ENCODE results near the gene SLC37A1. TPM values are rescaled to one million over a fixed set of nuclear protein-coding genes. Genes with fewer than 3 reads are reported as not detected.

SLC37A1 gene
- total and polyA plus RNA-seq, 10 donors = 6.9 to 31.4 (median 23.2) TPM

DNA sequence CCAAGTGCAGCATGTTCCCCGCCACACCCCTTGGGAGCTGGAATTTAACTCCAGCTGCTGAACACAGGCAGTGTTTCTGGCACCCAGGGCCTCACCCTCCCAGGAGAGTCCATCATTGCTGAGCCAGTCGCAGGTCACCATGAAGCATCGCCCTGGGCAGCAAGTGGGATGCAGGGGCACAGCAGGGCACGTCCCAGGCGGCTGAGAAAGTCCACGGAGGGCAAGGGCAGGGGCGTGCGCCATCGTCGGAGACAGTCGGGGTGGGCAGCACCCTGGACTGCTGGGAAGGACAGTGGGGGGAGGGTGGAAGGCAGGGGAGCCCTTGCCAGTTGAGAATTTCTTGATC, 70.6 kb downstream of the SLC37A1 start:
- TF ChIP-seq POLR2AphosphoS5 (IDR thresholded peaks at IDR 0.05) (no peak), POLR2A (IDR thresholded peaks at IDR 0.05) (no peak), CTCF (IDR thresholded peaks at IDR 0.05 in 8 of 11, conservative IDR thresholded peaks at IDR 0.05 in 3 of 11) (no peak)
- Histone ChIP-seq H3K27ac (no peak overlapping the region), H3K4me1 (peaks cover 0 to 5% (median 0%) of the 10 kb centered on the region in 6 donors), H3K36me3 (peaks cover 0 to 18% (median 0%) of the 10 kb centered on the region in 6 donors), H3K27me3 (replicated peaks in 1 of 7) (no peaks in the 10 kb centered on the region), H3K4me3 (no peak overlapping the region), H3K9me3 (no peaks in the 10 kb centered on the region)
- intact Hi-C loops (cut with DNase I; ENCODE audit: low total_unique reads) = no loop called here
- DNase-seq = no peak
- 87 to 96% (median 90%) methylated on average over 11 of the region's 11 CpGs for WGBS, 5 donors

DNA sequence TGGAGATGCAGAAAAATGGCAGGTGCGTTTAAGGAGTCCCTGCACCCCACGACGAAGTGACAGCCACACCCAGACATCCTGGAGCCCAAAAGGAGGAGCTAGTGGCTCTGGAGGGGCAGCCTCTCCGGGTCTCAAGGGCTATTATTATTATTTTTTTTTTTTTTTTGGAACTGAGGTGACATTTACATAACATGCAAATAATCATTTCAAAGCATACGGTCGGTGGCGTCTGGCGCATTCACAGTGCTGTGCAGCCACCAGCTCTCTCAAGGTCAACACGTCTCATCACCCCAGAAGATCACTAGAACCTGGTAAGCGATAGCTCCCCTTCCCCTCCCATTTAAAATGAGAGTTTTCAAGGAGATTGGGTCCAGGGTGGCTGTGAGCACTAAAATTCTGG, 72.2 kb downstream of the SLC37A1 start:
- WGBS, 5 donors = 59 to 83% (median 66%) methylated on average over 10 of the region's 10 CpGs
- intact Hi-C loops (cut with DNase I; ENCODE audit: low total_unique reads) = no loop called here
- Histone ChIP-seq H3K36me3 (peaks cover 0 to 10% (median 0%) of the 10 kb centered on the region in 6 donors), H3K27me3 (replicated peaks in 1 of 7) (no peaks in the 10 kb centered on the region), H3K4me3 (no peak overlapping the region), H3K9me3 (no peaks in the 10 kb centered on the region), H3K4me1 (peaks cover 0 to 10% (median 5%) of the 10 kb centered on the region in 6 donors), H3K27ac (no peak overlapping the region)
- TF ChIP-seq CTCF (IDR thresholded peaks at IDR 0.05 in 8 of 11, conservative IDR thresholded peaks at IDR 0.05 in 3 of 11) = no peak
- TF ChIP-seq POLR2AphosphoS5 (IDR thresholded peaks at IDR 0.05) = no peak
- no peak for TF ChIP-seq POLR2A (IDR thresholded peaks at IDR 0.05)
- no peak for DNase-seq

DNA sequence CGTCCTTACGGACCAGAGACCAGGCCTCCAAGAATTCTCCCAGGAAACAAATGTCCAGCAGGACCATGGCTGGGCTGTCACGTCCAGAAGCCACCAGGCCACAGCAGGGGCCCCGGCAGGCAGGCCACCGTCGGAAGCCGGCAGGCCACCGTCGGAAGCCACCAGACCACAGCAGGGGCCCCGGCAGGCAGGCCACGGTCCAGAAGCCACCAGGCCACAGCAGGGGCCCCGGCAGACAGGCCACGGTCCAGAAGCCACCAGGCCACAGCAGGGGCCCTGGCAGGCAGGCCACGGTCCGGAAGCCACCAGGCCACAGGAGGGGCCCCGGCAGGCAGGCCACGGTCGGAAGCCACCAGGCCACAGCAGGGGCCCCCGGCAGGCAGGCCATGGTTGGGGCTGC, 72.8 kb downstream of the SLC37A1 start:
- H3K4me1 ChIP-seq = peaks cover 0 to 14% (median 10%) of the 10 kb centered on the region in 6 donors
- intact Hi-C loops (cut with DNase I; ENCODE audit: low total_unique reads) = no loop called here
- no peak overlapping the region for H3K4me3 ChIP-seq
- peaks cover 0 to 5% (median 0%) of the 10 kb centered on the region in 6 donors for H3K36me3 ChIP-seq
- no peak overlapping the region for H3K27ac ChIP-seq
- no peak for DNase-seq
- no peaks in the 10 kb centered on the region for H3K27me3 ChIP-seq (replicated peaks in 1 of 7)
- WGBS, 5 donors = 78 to 87% (median 86%) methylated on average over 10 to 19 of the region's 19 CpGs
- H3K9me3 ChIP-seq = no peaks in the 10 kb centered on the region
- no peak for TF ChIP-seq CTCF (IDR thresholded peaks at IDR 0.05 in 8 of 11, conservative IDR thresholded peaks at IDR 0.05 in 3 of 11)
- TF ChIP-seq POLR2A (IDR thresholded peaks at IDR 0.05) = no peak
- no peak for TF ChIP-seq POLR2AphosphoS5 (IDR thresholded peaks at IDR 0.05)

DNA sequence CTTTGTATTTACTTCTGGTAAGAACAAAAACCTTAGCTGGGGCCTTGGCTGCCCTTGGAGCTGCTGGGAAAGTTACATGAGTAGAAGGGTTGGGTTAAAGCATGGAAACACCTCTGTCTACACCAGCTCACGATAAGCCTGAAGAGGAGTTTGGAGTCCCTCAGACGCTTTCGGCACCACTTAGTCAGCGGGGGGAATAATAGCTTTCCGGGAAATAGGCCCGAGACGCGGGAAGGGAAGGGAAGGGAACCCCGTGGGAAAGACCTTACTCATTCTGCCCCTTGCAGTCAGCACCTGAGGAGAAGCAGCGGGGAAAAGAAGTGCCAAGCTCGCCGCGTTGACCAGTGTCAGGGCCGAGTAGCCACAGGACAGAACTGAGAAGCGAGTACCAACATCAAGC, 73.4 kb downstream of the SLC37A1 start:
- WGBS, 5 donors = 84 to 92% (median 91%) methylated on average over 15 of the region's 15 CpGs
- H3K36me3 ChIP-seq = no peaks in the 10 kb centered on the region
- no peak overlapping the region for H3K4me3 ChIP-seq
- TF ChIP-seq POLR2AphosphoS5 (IDR thresholded peaks at IDR 0.05) = no peak
- no peak for TF ChIP-seq CTCF (IDR thresholded peaks at IDR 0.05 in 8 of 11, conservative IDR thresholded peaks at IDR 0.05 in 3 of 11)
- no peak for TF ChIP-seq POLR2A (IDR thresholded peaks at IDR 0.05)
- H3K4me1 ChIP-seq = peaks cover 0 to 13% (median 10%) of the 10 kb centered on the region in 6 donors
- intact Hi-C loops (cut with DNase I; ENCODE audit: low total_unique reads) = no loop called here
- DNase-seq = no peak
- H3K27me3 ChIP-seq (replicated peaks in 1 of 7) = no peaks in the 10 kb centered on the region
- no peak overlapping the region for H3K27ac ChIP-seq
- H3K9me3 ChIP-seq = no peaks in the 10 kb centered on the region

Measured in spleen (tissue), 11 donors.